T-helper 9 cell (primary cell): ENCODE data around the gene CCDC184.
"Not testable (repeated sequence)": the region's sequence is repeated elsewhere in the genome, so short reads cannot be mapped to it uniquely, and the experiment has no call there.

Experiments
- DNase-seq: peaks from one replicate; pipeline ENCODE4 v3.0.0-alpha.2; 2020
- total RNA-seq, 2 donors: gene quantifications; one replicate each; lab custom pipeline; 2026; lab: John Stamatoyannopoulos, UW

Gene CCDC184
- total RNA-seq: 1.1 to 5.6 reads per million in 2 donors

- DNase-seq: peak; percentile 62
Measured at GRCh38 chr12:48183091-48183875, at the start of gene CCDC184. CCDC184 (plus strand) TSS chr12:48183644; CDS start chr12:48184123, 479 bp downstream.

GRCh38 chr12:48135027-48135426 is 48.4 kb upstream of the CCDC184 start:
- DNase-seq: no peak

GRCh38 chr12:48142818-48143674 is 40.4 kb upstream of the CCDC184 start:
- no peak for DNase-seq

GRCh38 chr12:48143898-48144297 is 39.5 kb upstream of the CCDC184 start:
- DNase-seq: no peak

- no peak for DNase-seq
Measured at GRCh38 chr12:48145981-48146380, 37.5 kb upstream of the CCDC184 start.

- no peak for DNase-seq
Measured at GRCh38 chr12:48151103-48151771, 32.2 kb upstream of the CCDC184 start.

GRCh38 chr12:48155786-48156185 is 27.7 kb upstream of the CCDC184 start:
- not testable (repeated sequence) for DNase-seq

GRCh38 chr12:48156652-48157017 is 26.8 kb upstream of the CCDC184 start:
- DNase-seq: no peak

GRCh38 chr12:48157018-48157888 is 26.2 kb upstream of the CCDC184 start, which contains the start of gene ASB8:
ASB8 (minus strand) TSS chr12:48157515; CDS start chr12:48153496, 4,019 bp downstream.
- DNase-seq: peak; percentile 98

GRCh38 chr12:48157889-48158370 is 25.5 kb upstream of the CCDC184 start:
- DNase-seq: no peak

GRCh38 chr12:48160046-48160445 is 23.4 kb upstream of the CCDC184 start:
- no peak for DNase-seq

GRCh38 chr12:48160807-48161206 is 22.6 kb upstream of the CCDC184 start:
- DNase-seq: no peak

GRCh38 chr12:48163150-48163747 is 20.2 kb upstream of the CCDC184 start:
- no peak for DNase-seq

GRCh38 chr12:48164451-48164850 is 19.0 kb upstream of the CCDC184 start:
- no peak for DNase-seq

- DNase-seq: peak; percentile 32
Measured at GRCh38 chr12:48165089-48165981, 18.1 kb upstream of the CCDC184 start.

GRCh38 chr12:48169011-48169410 is 14.4 kb upstream of the CCDC184 start:
- no peak for DNase-seq

- DNase-seq: no peak
Measured at GRCh38 chr12:48175613-48176416, 7.6 kb upstream of the CCDC184 start.

GRCh38 chr12:48176417-48176751 is 7.1 kb upstream of the CCDC184 start:
- DNase-seq: no peak

GRCh38 chr12:48177982-48178381 is 5.5 kb upstream of the CCDC184 start:
- no peak for DNase-seq

GRCh38 chr12:48179466-48179865 is 4.0 kb upstream of the CCDC184 start:
- DNase-seq: no peak
